Cortex of kidney (tissue), 1 donor: ENCODE data around the gene LIX1L.

Source experiments
- DNase-seq: peaks from one replicate; lab custom pipeline; 2025; lab: John Stamatoyannopoulos, UW

LIX1L gene

GRCh38 chr1:145985502-145986439 is 28.0 kb upstream of the LIX1L start:
- no peak for DNase-seq

DNA sequence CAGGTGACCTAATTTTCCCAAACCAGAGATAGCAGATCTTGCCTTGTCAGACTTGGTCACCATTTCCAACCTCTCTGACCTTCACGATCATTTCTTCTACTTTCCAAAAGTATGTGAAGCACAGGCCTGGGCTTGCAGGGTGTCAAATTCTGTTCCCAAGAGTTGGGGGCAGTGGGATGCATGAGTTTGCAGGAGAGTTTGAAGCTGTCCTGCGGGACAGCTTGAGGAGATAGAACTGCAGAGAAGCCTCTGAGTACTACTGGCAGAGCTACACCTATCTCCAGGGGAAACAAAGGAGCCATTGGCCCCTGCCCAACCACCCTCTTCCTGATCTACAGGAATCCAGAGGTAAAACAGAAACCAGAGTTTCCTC is 27.3 kb upstream of the LIX1L start:
- DNase-seq: no peak

GRCh38 chr1:145983960-145984830 is 26.4 kb upstream of the LIX1L start:
- no peak for DNase-seq

DNA sequence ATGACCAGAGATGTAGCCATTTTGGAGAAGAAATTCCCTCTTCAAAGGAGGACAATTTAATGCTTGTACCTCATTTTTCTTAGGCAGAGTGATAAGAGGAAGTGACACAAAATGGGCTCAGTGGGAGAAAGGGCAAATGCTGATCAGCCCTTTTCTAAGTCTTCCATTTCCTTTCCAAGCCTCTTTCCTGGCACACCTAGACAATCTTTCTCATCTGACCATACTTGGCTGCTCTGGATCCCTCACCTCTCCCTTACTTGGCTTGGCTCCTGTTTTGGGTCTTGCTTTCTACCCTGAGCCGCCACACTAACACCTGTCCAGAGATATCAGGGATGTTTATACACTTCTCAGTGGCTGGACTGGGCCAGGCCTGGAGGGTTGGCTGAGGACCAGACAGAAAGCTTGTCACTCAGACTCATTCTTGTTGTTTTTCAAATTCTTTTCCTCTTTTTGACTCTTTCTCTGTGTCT is 25.4 kb upstream of the LIX1L start:
- DNase-seq: no peak

- DNase-seq: no peak
Observed at GRCh38 chr1:145982010-145982723, 24.4 kb upstream of the LIX1L start.

- no peak for DNase-seq
Observed at GRCh38 chr1:145980457-145980994, 22.7 kb upstream of the LIX1L start.

- DNase-seq: no peak
Observed at GRCh38 chr1:145979746-145980456, 22.1 kb upstream of the LIX1L start.

GRCh38 chr1:145978854-145979745 is 21.3 kb upstream of the LIX1L start:
- DNase-seq: no peak

DNA sequence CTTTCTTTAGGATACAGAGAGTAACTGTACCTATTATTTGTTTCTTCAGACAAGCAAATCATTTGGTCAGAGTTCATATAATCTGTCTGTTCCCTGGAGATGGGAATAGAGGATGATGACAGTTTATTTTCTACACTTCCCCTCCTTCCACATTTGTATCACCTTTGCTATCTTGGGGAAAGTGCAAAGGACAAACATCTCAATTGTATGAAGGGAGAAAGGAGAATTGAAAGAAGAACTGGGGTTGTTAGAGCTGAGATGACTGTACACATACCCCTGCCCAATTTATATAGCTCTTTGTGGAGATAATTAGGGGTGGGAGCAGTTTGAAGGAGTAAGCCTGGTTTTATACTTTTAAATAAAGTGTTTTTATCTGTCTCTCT is 20.6 kb upstream of the LIX1L start:
- no peak for DNase-seq

DNA sequence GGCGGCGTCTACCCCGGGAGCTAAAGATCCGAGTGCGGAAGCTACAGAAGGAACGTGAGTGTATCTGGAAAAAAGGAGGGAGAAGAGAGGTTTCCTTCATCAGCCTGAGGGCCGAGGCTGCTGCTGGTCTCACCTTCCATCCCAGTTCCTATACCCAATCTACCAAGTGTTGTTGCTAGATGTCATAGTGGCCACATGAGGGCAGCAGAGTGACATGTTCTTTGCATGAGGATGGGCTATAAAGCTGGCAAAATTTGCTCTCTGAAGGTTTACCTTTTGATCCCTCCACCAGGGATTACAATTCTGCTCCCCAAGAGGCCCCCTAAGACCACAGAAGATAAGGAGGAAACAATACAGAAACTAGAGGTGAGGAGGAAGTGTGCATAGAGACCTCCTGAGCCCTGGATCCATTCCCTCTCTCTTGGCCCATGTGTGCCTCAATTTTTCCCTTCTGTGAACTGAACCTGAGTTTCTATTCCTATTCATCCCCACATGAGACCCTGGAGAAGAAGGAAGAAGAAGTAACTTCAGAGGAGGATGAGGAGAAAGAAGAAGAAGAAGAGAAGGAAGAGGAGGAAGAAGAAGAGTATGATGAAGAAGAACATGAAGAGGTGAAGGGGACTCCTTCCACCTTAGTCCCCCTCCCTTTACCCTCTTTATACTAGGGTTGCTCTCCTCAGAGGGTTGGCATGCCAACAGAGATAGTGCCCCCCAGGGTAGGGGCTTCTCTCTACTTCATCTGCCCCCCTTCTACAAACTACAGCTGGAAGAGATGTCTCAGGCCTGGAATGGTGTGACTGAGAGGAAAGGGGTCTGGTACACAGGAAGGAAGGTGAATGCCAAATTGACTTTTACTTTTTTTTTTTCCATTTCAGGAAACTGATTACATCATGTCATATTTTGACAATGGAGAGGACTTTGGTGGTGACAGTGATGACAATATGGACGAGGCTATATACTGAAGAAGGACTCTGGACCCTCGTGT is 20.0 kb upstream of the LIX1L start:
- DNase-seq: no peak

GRCh38 chr1:145977016-145977415 is 19.2 kb upstream of the LIX1L start:
- no peak for DNase-seq

- DNase-seq: no peak
Observed at GRCh38 chr1:145975216-145975615, 17.4 kb upstream of the LIX1L start.

- DNase-seq: no peak
Observed at GRCh38 chr1:145974721-145975120, 16.9 kb upstream of the LIX1L start.

DNA sequence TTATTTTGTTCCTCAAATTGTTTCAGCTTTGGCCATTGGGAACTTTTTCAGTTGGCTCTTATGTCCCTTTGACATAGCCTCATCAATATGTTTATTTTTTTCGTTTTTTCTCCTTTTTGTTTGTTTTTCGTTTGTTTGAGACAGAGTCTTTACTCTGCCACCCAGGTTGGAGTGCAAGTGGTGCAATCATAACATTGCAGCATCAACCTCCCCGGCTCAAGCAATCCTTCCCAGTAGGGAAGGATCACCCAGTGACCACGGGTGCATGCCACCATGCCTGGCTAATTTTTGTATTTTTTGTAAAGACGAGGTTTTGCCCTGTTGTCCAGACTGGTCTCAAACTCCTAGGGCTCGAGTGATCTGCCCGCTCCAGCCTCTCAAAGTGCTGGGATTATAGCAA is 14.8 kb upstream of the LIX1L start:
- DNase-seq: no peak

- no peak for DNase-seq
Observed at GRCh38 chr1:145967288-145967687, 9.5 kb upstream of the LIX1L start.

DNA sequence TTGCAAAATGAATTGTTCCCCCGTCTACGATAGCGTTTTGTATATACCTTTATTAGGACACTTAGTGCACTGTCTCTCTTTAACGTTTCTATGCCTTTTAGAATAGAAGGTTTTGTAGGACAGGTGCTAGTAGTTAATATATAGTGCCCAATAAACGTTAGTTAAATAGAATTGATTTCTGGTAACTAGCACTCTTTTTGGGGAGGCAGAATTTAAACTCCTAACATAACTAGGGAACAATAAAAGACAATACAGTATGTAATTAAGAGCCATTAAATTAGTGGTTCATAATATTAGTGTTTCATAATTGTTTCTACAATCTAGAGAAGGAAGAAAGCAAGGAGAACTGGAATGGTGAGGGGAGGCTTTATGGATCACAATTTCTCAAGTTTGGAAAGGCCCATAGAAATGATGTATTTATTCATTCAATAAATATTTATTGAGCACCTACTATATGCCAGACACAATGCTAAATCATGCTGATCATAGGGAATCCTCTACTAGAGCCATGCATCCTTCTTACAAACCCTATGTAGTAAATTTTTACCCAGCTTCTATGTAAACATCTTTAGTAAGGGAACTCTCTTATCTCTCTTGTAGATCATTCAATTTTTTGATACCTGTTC is 7.4 kb upstream of the LIX1L start:
- DNase-seq: no peak

DNA sequence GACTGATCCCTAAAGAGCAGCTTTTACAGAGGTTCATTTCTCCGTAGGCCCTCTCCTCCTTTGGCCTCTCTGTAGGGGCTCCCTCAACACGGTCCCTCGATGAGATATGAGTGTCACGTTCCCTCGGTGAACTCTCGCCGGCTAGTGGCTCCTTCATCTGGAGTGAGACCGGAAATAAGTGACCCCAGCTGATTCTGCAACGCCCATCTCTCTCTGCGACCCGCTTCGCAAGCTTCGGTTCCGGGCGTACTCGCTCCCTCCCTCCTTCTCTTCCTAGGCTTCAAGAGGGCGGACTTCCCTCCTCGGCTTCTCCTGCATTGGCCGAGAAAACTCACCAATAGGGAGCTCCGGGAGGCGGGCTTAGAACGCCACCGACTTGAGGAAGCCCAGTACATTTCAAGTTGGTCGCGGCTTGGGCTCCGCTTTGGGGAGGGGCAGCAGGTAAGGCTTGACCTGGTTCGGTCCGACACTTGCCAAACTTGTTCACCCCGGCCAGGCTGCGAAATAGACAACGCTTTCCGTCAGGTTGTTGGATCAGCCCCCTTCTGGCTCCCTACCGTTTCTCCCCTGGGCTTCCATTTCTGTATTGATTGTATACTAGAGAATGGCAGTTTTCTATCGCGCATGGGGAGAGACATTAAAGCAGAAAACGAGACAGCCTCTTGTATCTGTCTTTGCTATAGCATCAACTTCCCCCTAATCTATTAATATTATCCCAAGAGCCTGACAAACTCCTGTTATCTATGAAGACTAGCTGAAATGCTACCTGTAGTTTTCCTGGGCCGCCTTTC is 6.7 kb upstream of the LIX1L start, which contains the start of the genes ANKRD34A and POLR3GL:
TSS of gene ANKRD34A (minus strand) at position 248 of the 791 bp plus-strand sequence. CDS start 2,816 bp downstream, outside the sequence.
TSS of gene POLR3GL (plus strand) at position 363 of the 791 bp plus-strand sequence. CDS start 10,176 bp downstream, outside the sequence.
- no peak for DNase-seq
